Measurements from ENCODE around the gene MRPL53. TPM values are rescaled to one million over a fixed set of nuclear protein-coding genes. Genes with fewer than 3 reads are reported as not detected.

Gene MRPL53
- total and polyA plus RNA-seq, 9 of the 15 experiments (the other 6 are each of a cell fraction or from before 2014, with no cell fraction given) = 11.5 to 87.9 (median 41.1) TPM

DNA sequence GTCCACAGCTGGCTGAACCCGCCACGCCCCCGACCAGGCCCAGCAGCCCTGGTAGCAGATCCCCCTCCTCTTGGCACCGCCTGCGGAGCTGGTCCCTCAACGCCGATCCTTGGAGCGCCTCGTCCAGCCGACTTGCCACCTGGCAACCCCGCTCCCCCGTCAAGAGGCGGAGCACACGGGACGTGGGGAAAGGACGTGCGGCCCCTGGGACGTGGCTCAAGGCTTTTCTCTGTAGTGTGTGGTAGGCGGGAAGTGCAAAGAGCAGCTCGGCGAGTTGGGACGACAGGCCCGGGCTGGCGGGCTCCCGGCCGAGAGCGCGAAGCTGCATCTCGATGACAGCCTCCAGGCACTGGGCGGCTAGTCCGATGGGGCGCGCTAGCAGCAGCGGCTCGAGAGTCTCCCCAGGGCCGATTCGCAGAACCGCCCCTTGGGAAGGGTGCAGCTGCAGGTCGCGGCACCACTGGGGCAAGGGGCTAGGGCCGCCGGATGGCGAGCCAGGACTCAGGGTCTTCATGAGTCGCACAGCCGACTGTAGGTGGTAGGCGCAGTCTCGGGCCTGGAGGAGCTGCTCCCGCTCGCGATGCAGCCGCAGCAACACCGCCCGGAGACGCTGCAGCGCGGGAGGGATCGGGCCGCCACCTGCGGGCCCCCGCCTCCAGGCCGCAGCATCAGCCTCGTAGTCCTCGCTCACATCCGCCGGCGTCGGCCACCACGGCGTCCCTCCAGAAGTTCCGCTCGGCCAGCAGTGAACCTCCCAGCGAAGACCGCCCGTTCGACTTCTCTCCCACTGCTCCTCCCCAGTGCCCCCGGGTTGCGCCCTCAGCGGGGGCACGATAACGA is 9.7 kb upstream of the MRPL53 start (continued):
- TF ChIP-seq NR2C2 (CRISPR knock-in tag; IDR thresholded peaks at IDR 0.05) = no peak
- TF ChIP-seq NR2C2 (tag; IDR thresholded peaks at IDR 0.05) = no peak
- TF ChIP-seq, protein P1, sequence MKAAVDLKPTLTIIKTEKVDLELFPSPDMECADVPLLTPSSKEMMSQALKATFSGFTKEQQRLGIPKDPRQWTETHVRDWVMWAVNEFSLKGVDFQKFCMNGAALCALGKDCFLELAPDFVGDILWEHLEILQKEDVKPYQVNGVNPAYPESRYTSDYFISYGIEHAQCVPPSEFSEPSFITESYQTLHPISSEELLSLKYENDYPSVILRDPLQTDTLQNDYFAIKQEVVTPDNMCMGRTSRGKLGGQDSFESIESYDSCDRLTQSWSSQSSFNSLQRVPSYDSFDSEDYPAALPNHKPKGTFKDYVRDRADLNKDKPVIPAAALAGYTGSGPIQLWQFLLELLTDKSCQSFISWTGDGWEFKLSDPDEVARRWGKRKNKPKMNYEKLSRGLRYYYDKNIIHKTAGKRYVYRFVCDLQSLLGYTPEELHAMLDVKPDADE (conservative IDR thresholded peaks at IDR 0.05; ENCODE audit: control insufficient read depth, low read depth, low read length) = peak; percentile 60; the same call in 1 of the 2 replicates
- 0 out of 2 replicates have a peak, but pooled peaks have one; percentile 13 for TF ChIP-seq SMAD4 (CRISPR knock-in tag; conservative IDR thresholded peaks at IDR 0.05)
- TF ChIP-seq HMGN3 (IDR thresholded peaks at IDR 0.05; ENCODE audit: borderline replicate concordance, extremely low read depth, insufficient read length, low read depth, low read length) = peak; percentile 48
- TF ChIP-seq, protein P2, sequence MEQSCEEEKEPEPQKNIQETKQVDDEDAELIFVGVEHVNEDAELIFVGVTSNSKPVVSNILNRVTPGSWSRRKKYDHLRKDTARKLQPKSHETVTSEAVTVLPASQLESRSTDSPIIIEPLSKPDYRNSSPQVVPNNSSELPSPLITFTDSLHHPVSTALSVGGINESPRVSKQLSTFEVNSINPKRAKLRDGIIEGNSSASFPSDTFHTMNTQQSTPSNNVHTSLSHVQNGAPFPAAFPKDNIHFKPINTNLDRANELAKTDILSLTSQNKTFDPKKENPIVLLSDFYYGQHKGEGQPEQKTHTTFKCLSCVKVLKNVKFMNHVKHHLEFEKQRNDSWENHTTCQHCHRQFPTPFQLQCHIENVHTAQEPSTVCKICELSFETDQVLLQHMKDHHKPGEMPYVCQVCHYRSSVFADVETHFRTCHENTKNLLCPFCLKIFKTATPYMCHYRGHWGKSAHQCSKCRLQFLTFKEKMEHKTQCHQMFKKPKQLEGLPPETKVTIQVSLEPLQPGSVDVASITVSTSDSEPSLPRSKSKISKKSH (CRISPR knock-in tag; IDR thresholded peaks at IDR 0.05) = no peak
- TF ChIP-seq ZNF184 (CRISPR knock-in tag; IDR thresholded peaks at IDR 0.05) = no peak
- no peak for TF ChIP-seq YBX1 (IDR thresholded peaks at IDR 0.05)
- TF ChIP-seq, protein P3, sequence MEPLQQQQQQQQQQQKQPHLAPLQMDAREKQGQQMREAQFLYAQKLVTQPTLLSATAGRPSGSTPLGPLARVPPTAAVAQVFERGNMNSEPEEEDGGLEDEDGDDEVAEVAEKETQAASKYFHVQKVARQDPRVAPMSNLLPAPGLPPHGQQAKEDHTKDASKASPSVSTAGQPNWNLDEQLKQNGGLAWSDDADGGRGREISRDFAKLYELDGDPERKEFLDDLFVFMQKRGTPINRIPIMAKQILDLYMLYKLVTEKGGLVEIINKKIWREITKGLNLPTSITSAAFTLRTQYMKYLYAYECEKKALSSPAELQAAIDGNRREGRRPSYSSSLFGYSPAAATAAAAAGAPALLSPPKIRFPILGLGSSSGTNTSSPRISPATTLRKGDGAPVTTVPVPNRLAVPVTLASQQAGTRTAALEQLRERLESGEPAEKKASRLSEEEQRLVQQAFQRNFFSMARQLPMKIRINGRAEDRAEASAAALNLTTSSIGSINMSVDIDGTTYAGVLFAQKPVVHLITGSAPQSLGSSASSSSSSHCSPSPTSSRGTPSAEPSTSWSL (CRISPR knock-in tag; IDR thresholded peaks at IDR 0.05; ENCODE audit: borderline replicate concordance) = no peak
- TF ChIP-seq, protein P4, sequence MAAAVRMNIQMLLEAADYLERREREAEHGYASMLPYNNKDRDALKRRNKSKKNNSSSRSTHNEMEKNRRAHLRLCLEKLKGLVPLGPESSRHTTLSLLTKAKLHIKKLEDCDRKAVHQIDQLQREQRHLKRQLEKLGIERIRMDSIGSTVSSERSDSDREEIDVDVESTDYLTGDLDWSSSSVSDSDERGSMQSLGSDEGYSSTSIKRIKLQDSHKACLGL (CRISPR knock-in tag; IDR thresholded peaks at IDR 0.05; ENCODE audit: borderline replicate concordance, poor library complexity, severe bottlenecking) = no peak
- TF ChIP-seq EWSR1 (IDR thresholded peaks at IDR 0.05; ENCODE audit: borderline replicate concordance, low read depth, partially characterized antibody) = no peak
- TF ChIP-seq, protein P5, sequence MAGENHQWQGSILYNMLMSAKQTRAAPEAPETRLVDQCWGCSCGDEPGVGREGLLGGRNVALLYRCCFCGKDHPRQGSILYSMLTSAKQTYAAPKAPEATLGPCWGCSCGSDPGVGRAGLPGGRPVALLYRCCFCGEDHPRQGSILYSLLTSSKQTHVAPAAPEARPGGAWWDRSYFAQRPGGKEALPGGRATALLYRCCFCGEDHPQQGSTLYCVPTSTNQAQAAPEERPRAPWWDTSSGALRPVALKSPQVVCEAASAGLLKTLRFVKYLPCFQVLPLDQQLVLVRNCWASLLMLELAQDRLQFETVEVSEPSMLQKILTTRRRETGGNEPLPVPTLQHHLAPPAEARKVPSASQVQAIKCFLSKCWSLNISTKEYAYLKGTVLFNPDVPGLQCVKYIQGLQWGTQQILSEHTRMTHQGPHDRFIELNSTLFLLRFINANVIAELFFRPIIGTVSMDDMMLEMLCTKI (IDR thresholded peaks at IDR 0.05; ENCODE audit: partially characterized antibody) = no peak
- peak; percentile 51 for TF ChIP-seq RB1 (IDR thresholded peaks at IDR 0.05; ENCODE audit: low read depth)
- TF ChIP-seq, protein P6, sequence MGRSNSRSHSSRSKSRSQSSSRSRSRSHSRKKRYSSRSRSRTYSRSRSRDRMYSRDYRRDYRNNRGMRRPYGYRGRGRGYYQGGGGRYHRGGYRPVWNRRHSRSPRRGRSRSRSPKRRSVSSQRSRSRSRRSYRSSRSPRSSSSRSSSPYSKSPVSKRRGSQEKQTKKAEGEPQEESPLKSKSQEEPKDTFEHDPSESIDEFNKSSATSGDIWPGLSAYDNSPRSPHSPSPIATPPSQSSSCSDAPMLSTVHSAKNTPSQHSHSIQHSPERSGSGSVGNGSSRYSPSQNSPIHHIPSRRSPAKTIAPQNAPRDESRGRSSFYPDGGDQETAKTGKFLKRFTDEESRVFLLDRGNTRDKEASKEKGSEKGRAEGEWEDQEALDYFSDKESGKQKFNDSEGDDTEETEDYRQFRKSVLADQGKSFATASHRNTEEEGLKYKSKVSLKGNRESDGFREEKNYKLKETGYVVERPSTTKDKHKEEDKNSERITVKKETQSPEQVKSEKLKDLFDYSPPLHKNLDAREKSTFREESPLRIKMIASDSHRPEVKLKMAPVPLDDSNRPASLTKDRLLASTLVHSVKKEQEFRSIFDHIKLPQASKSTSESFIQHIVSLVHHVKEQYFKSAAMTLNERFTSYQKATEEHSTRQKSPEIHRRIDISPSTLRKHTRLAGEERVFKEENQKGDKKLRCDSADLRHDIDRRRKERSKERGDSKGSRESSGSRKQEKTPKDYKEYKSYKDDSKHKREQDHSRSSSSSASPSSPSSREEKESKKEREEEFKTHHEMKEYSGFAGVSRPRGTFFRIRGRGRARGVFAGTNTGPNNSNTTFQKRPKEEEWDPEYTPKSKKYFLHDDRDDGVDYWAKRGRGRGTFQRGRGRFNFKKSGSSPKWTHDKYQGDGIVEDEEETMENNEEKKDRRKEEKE (IDR thresholded peaks at IDR 0.05; ENCODE audit: borderline replicate concordance in 1 of 2, control insufficient read depth in 1 of 2, low read depth in 2 of 2, low read length in 1 of 2) = 0 out of 4 replicates have a peak, but pooled peaks of 1 of the 2 experiments have one; percentile 17
